ENCODE measurements around the gene NRL. TPM values are rescaled to one million over a fixed set of nuclear protein-coding genes. Genes with fewer than 3 reads are reported as not detected.

NRL gene
- total RNA-seq, 1 donor from 2014 or later = 2.8 TPM

GRCh38 chr14:24066496-24067132 lies 48.1 kb downstream of the NRL start:
- no peak for DNase-seq (ENCODE audit: low spot score)

DNA sequence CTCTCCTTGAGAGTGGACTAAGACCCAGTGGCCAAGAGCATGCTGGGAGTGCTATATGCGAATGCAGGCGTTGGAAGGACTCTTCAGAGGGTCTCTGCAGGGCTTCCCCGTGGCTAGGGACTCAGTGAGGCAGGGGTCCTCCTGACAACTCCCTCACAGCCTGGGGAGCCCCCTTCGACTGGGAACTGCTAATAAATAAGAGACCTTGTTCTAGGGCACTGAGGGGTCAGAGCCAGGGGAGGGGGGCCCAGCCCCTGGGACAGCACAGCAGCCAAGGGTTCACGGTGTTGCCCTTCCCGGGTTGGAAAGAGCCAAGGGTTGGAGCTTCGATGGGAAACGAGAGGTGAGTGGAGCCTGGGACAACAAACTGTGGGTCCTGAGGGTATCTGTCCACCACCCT lies 49.3 kb downstream of the NRL start:
- DNase-seq (ENCODE audit: low spot score) = no peak

GRCh38 chr14:24064856-24065255 lies 49.9 kb downstream of the NRL start:
- DNase-seq (ENCODE audit: low spot score) = no peak

- no peak for DNase-seq (ENCODE audit: low spot score)
These were observed 50.5 kb downstream of the NRL start for GRCh38 chr14:24064091-24064795.

GRCh38 chr14:24063263-24063836 lies 51.4 kb downstream of the NRL start:
- no peak for DNase-seq (ENCODE audit: low spot score)

- DNase-seq (ENCODE audit: low spot score) = no peak
These were observed 52.4 kb downstream of the NRL start for GRCh38 chr14:24062216-24062980.

DNA sequence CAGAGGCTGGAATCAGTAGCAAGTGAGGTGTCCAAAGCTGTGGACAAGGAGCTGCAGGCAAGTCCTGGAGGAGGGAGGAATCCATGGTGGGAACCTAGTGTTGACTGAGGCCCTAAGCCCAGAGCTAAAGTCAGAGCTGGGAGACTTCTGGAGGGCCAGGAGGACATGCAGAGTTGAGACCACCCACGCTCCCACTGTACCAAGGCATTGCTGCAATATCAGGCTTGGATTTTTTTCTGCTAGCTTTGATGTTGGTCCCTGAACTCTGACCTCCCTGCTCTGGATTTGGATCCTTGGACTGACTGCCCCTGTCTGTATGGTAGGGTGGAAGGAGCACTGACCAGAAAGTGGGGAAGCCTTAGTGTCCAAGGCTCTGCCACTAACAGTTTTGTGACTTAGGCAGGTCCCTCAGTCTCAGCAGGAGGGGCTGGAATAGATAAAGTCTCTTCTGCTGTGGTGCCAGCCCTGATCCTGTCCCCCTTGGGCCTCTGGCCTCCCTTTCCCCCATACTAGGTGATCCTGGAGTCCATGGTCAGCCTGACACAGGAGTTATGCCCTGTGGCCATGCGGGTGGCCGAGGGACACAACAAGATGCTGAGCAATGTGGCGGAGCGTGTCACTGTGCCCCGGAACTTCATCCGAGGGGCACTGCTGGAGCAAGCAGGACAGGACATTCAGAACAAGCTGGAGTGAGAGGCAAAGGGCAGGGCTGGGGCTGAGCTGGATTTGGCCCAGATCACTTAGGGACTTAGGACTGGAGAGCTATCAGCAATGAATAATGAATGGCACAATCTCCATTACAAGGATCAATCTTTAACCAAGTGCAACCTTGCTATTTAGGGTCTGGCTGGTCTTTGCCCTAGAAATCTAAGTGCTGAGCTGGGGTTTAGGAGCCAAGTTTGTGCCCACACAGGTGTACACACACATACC lies 53.5 kb downstream of the NRL start:
- DNase-seq (ENCODE audit: low spot score) = peak; percentile 44

DNA sequence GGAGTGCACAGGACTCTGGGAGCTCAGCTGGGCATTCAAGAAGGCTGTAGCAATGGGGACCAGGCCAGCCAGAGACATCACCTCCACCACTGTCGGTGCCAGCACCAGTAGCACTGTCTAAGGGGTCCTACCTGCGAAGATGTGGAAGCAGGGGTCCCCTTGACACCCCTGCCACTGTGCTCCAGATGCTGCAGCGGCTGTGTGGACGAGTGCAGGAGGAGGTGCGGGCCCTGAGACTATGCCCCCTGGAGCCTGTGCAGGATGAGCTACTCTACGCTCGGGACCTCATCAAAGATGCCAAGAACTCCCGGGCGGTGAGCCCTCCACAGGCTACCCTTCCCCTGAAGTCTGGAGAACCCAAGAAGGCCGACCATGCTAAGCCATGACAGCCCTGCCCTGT lies 54.3 kb downstream of the NRL start:
- no peak for DNase-seq (ENCODE audit: low spot score)

GRCh38 chr14:24059841-24060388 lies 54.8 kb downstream of the NRL start:
- no peak for DNase-seq (ENCODE audit: low spot score)

- no peak for DNase-seq (ENCODE audit: low spot score)
These were observed 55.7 kb downstream of the NRL start for GRCh38 chr14:24058951-24059475.

GRCh38 chr14:24058260-24058950 lies 56.3 kb downstream of the NRL start:
- DNase-seq (ENCODE audit: low spot score) = peak; percentile 47

GRCh38 chr14:24057867-24058259 lies 56.9 kb downstream of the NRL start:
- no peak for DNase-seq (ENCODE audit: low spot score)

DNA sequence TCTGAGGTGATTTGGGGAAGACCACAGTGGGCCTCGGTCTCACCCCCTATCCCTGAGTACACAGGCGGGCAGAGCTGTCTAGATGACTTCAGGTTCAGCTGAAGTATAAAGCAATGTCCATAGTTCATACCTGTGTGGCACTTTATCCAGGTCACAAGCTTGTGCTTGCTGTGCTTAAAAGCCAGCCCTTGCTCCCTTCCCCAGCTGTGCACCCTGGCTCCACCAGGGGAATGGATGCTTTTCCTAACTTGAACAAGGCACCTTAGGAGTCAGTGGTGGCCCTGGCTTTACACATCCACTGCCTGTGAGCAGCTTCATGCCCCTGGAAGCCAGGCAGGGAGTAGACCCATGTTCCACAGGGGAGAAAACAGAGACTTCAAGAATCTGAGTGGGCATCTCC lies 57.5 kb downstream of the NRL start:
- DNase-seq (ENCODE audit: low spot score) = no peak

GRCh38 chr14:24056800-24057184 lies 58.0 kb downstream of the NRL start:
- no peak for DNase-seq (ENCODE audit: low spot score)

GRCh38 chr14:24055971-24056799 lies 58.6 kb downstream of the NRL start:
- DNase-seq (ENCODE audit: low spot score) = no peak

- DNase-seq (ENCODE audit: low spot score) = no peak
These were observed 60.1 kb downstream of the NRL start for GRCh38 chr14:24054646-24055045.

- no peak for DNase-seq (ENCODE audit: low spot score)
These were observed 60.5 kb downstream of the NRL start for GRCh38 chr14:24054324-24054641.

DNA sequence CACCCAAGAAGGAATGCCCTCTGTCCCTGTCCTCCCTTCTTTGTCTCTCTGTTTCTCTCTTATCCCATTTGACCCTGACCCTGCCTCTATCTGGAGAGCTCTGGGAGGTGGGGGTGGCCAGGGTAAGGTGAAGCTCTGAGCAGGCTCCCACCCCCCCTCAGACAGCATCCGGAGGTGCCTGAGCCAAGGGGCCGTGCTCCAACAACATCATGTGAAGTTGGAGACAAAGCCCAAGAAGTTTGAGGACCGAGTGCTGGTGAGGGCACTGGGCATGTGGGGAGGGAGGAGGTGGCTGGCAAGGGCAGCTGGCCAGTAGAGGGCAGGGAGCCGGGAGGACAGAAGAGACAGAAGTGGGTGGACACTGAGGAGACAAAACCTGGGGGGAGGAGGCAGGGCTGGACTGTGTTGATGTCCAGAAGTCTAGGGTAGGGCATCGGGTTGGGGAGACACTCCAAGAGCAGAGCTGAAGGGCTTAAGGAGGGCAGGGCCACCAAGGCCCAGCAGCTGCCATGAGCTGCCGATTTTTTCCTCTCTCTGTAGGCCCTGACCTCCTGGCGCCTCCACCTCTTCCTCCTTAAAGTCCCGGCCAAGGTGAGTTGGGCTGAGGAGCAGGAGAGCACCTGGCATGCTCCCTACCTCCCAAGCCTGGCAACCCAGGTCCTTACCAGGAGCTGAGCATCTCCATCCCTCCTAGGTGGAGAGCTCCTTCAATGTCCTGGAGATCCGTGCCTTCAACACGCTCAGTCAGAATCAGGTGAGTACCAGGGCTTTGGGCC lies 61.0 kb downstream of the NRL start:
- DNase-seq (ENCODE audit: low spot score) = no peak

All from mucosa of gallbladder (tissue), 1 donor.